HFF-Myc (cell line): Measurements from ENCODE around the gene GSG1L2.

Source experiments
- DNase-seq: peaks from one replicate; pipeline ENCODE4 v3.0.0-alpha.2; 2011; ENCODE audit warnings: low read depth; ENCODE audit errors: extremely low read depth
- H3K4me3 ChIP-seq: replicated peaks from 2 replicates; pipeline ENCODE4 v1.5.1; 2011; ENCODE audit warnings: low read depth, mild to moderate bottlenecking, control low read depth, low read length
- TF ChIP-seq, protein P1 (sequence below): IDR thresholded peaks from 2 replicates; pipeline ENCODE4 v1.5.1; 2012; ENCODE audit warnings: mild to moderate bottlenecking, low read depth, low read length, control low read depth; ENCODE audit errors: missing control alignments

GSG1L2 gene

DNA sequence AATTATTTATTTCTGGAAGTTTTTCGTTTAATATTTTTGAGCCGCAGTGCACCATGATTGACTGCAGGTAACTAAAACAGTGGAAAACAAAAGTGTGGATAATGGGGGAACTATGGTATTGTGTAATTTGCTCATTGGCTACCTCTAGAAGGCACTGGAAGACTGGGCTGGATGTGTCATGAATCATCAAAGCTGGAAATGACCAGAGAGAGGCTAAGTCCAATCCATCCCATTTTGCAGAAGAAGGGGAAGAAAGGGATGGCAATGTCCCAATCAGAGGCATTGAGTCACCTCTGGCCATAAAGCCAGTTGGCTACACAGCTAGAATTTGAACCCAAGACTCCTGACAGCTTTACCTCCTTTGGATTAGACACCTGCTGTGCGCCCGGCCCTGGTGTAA lies 33.2 kb upstream of the GSG1L2 start:
- TF ChIP-seq, protein P1, sequence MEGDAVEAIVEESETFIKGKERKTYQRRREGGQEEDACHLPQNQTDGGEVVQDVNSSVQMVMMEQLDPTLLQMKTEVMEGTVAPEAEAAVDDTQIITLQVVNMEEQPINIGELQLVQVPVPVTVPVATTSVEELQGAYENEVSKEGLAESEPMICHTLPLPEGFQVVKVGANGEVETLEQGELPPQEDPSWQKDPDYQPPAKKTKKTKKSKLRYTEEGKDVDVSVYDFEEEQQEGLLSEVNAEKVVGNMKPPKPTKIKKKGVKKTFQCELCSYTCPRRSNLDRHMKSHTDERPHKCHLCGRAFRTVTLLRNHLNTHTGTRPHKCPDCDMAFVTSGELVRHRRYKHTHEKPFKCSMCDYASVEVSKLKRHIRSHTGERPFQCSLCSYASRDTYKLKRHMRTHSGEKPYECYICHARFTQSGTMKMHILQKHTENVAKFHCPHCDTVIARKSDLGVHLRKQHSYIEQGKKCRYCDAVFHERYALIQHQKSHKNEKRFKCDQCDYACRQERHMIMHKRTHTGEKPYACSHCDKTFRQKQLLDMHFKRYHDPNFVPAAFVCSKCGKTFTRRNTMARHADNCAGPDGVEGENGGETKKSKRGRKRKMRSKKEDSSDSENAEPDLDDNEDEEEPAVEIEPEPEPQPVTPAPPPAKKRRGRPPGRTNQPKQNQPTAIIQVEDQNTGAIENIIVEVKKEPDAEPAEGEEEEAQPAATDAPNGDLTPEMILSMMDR = no peak
- no peak overlapping the region for H3K4me3 ChIP-seq
- DNase-seq = no peak

DNA sequence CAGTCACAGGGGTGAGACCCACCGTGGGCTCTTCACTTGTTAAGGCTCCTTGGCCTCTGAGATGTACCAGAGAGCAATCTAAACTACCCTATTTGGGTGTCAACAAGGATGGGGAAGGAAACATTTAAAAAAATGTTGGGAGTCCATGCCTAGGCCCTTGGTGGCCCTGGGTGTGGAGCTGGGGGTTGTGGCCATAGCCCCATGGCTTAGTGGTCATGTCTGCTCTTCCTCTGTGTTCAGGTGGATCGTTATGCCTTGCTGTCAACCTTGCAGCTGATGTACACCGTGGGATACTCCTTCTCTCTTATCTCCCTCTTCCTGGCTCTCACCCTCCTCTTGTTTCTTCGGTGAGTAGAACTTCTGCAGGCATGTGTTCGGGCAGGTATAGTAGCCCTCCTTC lies 32.4 kb upstream of the GSG1L2 start:
- DNase-seq = no peak
- TF ChIP-seq, protein P1 = no peak
- H3K4me3 ChIP-seq = no peak overlapping the region

DNA sequence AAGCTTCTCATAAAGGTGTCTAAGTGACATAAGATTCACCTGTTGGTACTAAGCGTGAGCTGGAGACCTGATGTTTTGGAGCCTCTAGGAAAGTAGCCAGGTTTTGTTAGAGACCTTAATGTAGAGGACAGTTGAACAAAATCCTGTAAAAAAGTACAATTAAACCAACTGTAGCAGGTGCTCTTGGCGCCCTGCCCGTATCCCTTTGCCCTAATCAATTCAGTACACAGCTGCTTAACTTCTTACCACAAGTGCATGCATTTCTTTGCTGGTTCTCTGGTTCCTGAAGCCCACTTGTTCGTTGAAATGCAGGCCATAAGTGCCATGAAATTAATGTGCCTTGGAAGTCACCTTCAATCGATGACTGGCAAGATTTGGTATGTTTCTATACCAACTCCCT lies 28.3 kb upstream of the GSG1L2 start:
- no peak overlapping the region for H3K4me3 ChIP-seq
- TF ChIP-seq, protein P1 = no peak
- no peak for DNase-seq

DNA sequence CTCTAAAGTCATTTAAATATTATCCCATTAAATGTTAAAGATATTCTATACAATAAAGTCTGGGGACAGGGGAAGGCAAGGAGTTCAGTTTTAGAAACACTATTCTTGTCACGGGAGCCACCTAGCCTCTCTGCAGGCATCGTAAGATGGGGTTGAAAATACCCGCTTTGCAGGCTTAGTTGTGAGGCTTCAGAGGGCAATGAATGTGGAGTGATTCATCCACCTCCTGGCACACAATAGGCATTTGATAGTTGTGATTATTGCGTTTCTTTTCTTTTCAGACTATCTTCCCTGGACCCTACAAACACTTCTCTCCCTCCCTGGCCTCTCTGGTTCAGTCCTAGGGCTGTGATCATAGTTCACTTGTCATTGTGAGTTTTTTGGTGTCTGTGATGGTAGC lies 23.4 kb upstream of the GSG1L2 start:
- no peak for DNase-seq
- TF ChIP-seq, protein P1 = no peak
- no peak overlapping the region for H3K4me3 ChIP-seq

DNA sequence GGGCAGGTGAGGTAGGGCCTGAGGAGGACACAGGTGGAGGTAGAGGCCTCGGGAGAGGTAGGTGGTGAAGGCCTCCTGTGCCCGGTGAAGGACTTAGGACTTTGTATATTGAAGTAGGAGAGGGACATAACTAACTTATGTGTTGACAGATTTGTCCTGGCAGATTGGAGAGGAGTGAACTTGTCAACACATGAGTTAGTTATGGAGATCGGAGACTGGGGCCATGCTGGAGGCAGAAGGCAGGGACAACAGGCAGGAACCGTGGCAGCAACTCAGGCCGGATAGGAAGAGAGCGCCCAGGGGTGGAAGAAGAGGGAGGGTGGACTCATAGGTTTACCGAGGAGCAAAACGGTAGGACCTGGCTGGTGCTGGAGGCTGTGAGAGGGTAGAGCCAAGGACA lies 22.3 kb upstream of the GSG1L2 start:
- no peak overlapping the region for H3K4me3 ChIP-seq
- TF ChIP-seq, protein P1 = no peak
- DNase-seq = no peak

DNA sequence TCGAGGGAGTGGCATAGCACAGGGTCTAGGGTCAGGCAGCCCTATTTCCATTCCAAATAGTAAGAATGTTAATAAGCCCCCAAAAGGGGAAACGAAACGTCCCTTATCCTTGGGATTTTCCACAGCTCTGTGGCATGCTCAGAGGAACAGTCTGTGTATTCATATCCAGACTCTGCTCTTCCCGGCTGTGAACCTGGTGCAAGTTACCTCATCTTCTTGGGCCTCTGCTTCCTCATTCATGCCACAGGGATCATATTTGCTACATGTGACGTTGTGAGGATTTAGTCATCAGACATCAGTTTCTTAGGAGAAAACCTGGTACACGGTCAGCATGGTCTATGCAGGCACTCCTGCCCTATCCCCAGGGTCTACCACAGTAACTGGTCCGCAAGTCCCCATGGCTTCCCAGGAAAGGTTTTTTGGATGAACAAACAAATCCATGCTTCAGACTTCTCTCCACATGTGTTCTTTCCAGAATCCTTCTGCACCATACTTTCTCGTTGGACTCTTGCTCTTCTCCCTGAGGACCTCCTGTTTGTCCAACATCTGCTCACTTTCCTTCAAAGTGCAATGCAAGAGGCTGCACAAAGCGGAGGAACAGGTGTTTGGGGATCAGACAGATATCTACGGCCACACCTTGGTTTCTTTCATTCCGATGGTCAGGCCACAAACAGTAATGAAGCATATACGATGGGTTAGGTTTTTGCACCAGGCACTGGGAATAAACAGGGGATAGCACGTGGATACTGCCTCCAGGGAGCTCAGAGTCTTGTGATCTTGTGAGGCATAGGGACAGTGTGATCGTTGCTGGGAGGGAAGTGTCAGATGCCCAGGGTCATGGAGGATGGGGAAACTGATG lies 21.5 kb upstream of the GSG1L2 start:
- TF ChIP-seq, protein P1 = no peak
- DNase-seq = no peak

More for the DNA sequence above, 21.5 kb upstream of the GSG1L2 start:
- no peak overlapping the region for H3K4me3 ChIP-seq
